Effector memory CD8-positive, alpha-beta T cell (primary cell): Measurements from ENCODE around the gene DGCR2.

Experiments used
- ATAC-seq: fragments of 150-1000 bp; cut with Tn5 transposase; replicated peaks from 2 replicates; pipeline ENCODE4 v1.10.0; 2021; ENCODE audit warnings: mild to moderate bottlenecking, moderate library complexity
- DNase-seq, 3 experiments: peaks; one replicate each; pipeline ENCODE4 v3.0.0; 2021
- H3K27ac Mint-ChIP-seq, 2 donors: one replicate each; pipeline ENCODE4 v1.8.0; 2022; ENCODE audit warnings: mild to moderate bottlenecking in 2 of 2, mixed read lengths in 2 of 2, moderate library complexity in 2 of 2
- H3K27me3 Mint-ChIP-seq, 2 donors: one replicate each; pipeline ENCODE4 v1.8.0; 2022; ENCODE audit warnings: mixed read lengths in 2 of 2
- H3K36me3 Mint-ChIP-seq: one replicate; pipeline ENCODE4 v1.8.0; 2022; ENCODE audit warnings: mild to moderate bottlenecking, moderate library complexity, mixed read lengths; ENCODE audit not compliant: insufficient read depth
- H3K4me1 Mint-ChIP-seq, 2 donors: one replicate each; pipeline ENCODE4 v1.8.0; 2022; ENCODE audit warnings: low read depth in 2 of 2, mixed read lengths in 2 of 2
- H3K4me3 Mint-ChIP-seq, 2 donors: one replicate each; pipeline ENCODE4 v1.8.0; 2022; ENCODE audit warnings: mild to moderate bottlenecking in 2 of 2, mixed read lengths in 2 of 2, moderate library complexity in 2 of 2
- H3K9me3 Mint-ChIP-seq, 2 donors: one replicate each; pipeline ENCODE4 v1.8.0; 2022; ENCODE audit warnings: mixed read lengths in 2 of 2

DGCR2 gene

DNA sequence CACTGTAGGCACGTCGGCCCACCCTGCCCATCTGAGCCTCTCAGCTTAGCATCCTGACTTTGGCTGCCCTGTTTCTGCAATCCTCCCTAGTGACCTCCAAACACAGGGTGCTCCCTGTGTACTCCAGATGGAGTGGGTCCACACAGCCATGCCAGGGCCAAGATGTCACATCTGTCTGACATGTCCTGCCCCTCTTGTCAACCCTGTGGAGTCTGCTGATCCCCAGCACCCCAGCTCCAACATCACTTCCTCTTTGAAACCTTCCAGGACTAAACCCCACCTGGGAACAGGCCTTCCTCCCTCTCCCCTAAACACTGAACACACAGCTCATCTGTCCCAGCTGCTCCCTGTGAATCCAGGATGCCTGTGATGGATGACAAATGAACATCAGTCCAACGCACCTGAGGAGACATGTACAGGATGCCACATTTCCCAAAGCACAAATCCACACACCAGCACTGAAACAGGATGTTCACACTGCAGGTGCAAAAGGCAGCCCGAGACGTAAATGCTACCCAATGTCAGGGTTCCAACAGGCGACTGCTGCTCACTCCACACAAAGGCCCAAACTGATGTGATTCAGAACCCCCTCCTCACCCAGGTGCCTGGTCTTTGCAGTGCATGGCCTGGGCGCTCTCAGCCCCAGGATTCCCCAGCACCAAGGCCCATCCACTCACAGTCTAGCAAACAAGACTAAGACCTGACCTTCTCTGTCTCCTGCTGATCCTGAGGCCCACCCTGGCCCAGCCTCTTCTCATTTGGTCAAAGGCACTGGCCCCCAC lies 6.9 kb upstream of the DGCR2 start:
- no peak overlapping the region for H3K4me3 Mint-ChIP-seq
- H3K4me1 Mint-ChIP-seq: no peaks in the 10 kb centered on the region
- peaks cover 25% of the 10 kb centered on the region for H3K36me3 Mint-ChIP-seq
- DNase-seq (no peak), ATAC-seq (no peak)
- no peaks in the 10 kb centered on the region for H3K9me3 Mint-ChIP-seq
- peak overlapping the region in 1 of 2 donors; percentile 64 for H3K27ac Mint-ChIP-seq
- no peaks in the 10 kb centered on the region for H3K27me3 Mint-ChIP-seq

DNA sequence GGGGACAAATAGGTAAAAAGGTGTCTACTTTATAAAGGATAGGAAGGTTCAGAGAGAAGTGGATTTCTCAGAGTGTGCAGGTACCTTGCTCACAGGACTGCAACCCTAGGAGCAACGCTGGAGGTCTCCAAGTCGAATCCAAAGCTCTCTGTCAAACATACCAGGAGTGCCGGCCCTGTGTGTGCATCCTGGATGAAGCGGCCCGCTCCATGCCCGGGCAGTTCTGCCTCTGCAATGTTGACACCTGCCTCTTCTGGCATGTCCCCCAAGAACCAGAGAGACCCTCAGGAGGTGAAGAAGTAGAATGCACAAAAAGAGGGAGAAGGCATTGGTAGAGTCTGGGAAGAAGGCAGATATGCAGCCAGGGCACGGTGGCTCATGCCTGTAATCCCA lies 5.8 kb upstream of the DGCR2 start:
- DNase-seq (no peak), ATAC-seq (no peak)
- H3K36me3 Mint-ChIP-seq: peaks cover 17% of the 10 kb centered on the region
- H3K4me3 Mint-ChIP-seq: no peak overlapping the region
- no peaks in the 10 kb centered on the region for H3K9me3 Mint-ChIP-seq
- peaks cover 2% of the 10 kb centered on the region in 2 donors for H3K4me1 Mint-ChIP-seq
- H3K27me3 Mint-ChIP-seq: no peaks in the 10 kb centered on the region
- no peak overlapping the region for H3K27ac Mint-ChIP-seq

DNA sequence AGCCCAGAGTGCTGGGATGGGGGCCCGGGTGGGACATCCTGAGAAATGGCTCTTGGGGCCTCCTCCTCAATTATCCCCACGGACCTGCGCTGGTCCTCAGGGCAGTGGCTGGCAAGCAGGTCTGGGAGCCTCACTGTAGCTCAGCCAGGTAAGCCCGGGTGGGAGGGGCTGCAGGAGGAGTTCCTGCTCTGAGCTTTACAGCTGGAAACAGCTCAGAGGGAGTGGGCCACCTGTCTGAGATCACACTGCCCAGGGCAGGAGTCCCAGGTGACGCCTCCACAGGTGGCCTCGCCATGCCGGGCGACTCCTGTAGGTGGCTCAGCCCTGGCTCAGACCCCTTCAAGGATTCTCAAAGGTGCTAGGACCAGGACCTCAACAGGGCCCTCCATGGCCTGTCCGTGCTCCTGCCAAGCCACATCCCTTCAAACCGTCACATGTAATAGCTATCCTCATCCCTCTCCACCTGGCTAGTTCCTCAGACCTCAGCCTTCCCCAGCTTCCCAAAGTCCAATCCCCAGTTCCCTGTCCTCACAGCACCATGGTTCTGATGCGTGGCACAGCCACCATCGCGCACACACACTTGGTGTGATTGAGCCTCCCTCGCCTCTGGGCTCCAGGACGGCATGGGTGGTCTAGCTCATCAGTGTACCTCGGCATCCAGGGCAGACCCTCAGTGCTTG lies 5.3 kb upstream of the DGCR2 start:
- H3K9me3 Mint-ChIP-seq: no peaks in the 10 kb centered on the region
- H3K27ac Mint-ChIP-seq: no peak overlapping the region
- no peak overlapping the region for H3K4me3 Mint-ChIP-seq
- ATAC-seq: no peak
- no peak for DNase-seq
- H3K4me1 Mint-ChIP-seq: peaks cover 5 to 7% of the 10 kb centered on the region in 2 donors
- H3K36me3 Mint-ChIP-seq: peaks cover 15% of the 10 kb centered on the region
- no peaks in the 10 kb centered on the region for H3K27me3 Mint-ChIP-seq

DNA sequence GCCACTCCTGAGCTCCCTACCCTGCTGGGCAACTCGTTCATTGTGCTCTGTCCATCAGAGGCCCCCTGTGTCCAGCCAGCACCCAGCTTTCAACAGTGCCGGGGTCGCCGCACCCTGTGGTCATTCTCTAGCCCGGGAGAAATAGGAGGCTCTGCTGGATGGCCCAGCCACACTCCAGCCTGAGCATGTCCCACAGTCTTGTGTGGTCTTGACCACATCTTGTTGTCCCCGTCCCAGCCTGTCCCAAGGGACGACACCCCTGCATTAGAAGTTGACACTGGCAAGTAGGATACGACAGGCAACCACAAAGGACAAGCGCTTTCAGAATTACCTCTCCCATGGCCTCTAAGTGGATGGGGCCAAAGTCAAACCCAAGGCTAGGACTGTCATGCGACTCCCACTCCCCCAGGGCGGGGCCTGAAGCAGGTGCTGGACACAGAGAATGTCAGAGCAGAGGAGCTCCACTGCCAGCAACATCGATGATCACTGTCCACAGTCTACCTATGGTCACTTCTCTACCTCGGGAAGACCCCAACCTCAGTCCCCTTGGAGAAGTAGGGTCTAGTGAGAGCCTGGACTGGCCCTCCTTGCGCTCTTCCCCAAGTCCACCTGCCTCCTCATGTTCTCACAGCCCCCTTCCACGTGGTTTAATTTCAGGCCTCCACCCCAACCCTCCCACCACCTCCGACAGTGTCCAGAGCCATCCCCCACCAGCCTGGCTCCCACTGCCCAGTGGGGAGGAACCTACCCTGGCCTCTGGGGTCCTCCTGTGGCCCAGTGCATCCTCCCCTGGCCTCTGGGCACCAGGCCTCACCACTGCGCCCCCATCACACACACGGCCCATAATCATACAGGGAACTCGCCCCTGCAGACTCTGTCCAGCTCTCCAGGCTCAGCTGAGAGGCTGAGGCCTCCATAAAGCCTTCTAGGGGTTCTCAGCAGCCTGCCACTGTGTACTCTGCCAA lies 4.4 kb upstream of the DGCR2 start:
- peaks cover 6 to 8% of the 10 kb centered on the region in 2 donors for H3K4me1 Mint-ChIP-seq
- ATAC-seq (no peak), DNase-seq (no peak)
- no peaks in the 10 kb centered on the region for H3K9me3 Mint-ChIP-seq
- H3K27me3 Mint-ChIP-seq: no peaks in the 10 kb centered on the region
- peaks cover 10% of the 10 kb centered on the region for H3K36me3 Mint-ChIP-seq
- no peak overlapping the region for H3K4me3 Mint-ChIP-seq
- no peak overlapping the region for H3K27ac Mint-ChIP-seq

DNA sequence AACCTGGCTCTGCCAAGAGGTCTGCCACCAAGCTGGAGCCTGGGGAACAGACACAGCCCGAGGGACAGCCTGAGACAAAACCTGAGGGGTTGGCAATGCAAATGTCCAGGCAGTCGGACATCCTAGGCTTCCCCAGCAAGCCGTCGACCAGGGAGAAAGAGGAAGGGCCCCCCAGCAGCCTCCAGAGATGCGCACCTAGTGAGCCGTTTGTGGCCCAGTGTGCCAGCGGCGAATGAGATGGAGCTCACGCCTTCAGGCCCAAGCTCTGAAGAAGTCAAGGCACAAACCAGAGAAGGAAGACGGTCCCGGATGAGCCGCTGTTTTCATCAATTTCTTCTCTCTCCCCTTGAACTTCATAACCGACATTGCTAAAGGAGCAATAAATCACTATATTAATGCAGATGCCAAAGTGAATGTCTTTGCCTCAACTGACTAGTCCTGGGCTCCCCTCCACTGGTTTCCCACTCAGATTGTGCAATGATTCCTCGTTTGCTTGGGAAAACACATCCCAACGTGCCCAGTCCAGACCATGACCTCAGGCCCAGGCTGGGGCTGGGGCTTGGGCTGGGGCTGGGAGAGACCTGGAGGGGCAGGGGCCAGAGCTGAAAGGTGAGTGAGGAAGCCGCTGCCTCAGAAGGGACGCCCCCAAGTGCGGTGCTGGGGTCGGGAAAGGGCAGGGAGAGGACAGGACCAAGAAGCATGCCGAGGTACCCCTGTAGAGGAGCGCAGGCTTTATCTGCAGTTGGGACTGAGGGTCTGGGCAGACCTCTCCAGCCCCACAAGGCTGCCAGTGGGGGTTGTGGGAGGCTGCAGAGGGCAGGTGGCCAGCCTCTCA lies 3.5 kb upstream of the DGCR2 start:
- Mint-ChIP-seq H3K4me3 (no peak overlapping the region), H3K4me1 (peaks cover 13 to 16% of the 10 kb centered on the region in 2 donors), H3K36me3 (peaks cover 9% of the 10 kb centered on the region), H3K27ac (no peak overlapping the region), H3K27me3 (no peaks in the 10 kb centered on the region), H3K9me3 (no peaks in the 10 kb centered on the region)
- DNase-seq: no peak
- ATAC-seq: no peak

DNA sequence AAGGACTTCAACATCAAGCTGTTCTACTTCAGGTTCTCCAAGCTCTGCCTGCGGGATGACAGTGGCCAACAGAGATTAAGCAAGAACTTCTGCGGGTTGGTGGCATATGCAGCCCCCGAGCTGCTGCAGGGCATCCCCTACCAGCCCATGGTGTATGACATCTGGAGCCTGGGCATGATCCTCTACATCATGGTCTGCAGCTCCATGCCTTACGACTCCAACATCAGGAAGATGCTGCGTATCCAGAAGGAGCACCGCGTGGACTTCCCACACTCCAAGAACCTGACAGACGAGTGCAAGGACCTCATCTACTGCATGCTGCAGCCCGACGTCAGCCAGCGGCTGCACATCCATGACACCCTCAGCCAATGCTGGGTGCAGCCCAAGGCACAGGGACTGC lies 2.8 kb upstream of the DGCR2 start:
- H3K4me3 Mint-ChIP-seq: no peak overlapping the region
- peaks cover 20 to 23% of the 10 kb centered on the region in 2 donors for H3K4me1 Mint-ChIP-seq
- H3K9me3 Mint-ChIP-seq: no peaks in the 10 kb centered on the region
- no peak for DNase-seq
- no peak overlapping the region for H3K27ac Mint-ChIP-seq
- no peaks in the 10 kb centered on the region for H3K27me3 Mint-ChIP-seq
- H3K36me3 Mint-ChIP-seq: peaks cover 13% of the 10 kb centered on the region
- no peak for ATAC-seq

DNA sequence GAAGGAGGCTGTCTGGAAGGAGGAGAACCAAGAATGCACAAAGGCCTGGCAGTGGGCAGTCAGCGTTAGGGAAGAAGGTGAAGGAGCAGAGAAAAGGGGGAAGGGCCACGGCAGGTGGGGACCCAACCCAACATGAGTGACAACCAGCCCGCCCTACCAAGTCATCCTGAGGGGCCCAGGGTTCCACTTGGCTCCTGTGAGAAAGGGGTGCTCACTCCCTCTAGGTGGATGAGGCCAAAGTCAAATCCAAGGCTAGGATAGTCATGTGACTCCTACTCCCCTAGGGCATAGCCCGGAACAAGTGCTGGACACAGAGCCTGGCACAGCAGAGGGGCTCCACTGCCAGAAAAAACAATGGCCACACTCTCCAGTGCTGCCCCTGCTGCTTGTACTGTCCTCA lies 2.2 kb upstream of the DGCR2 start:
- H3K4me1 Mint-ChIP-seq: peaks cover 25 to 28% of the 10 kb centered on the region in 2 donors
- peaks cover 13% of the 10 kb centered on the region for H3K36me3 Mint-ChIP-seq
- no peak for DNase-seq
- no peak overlapping the region for H3K27ac Mint-ChIP-seq
- H3K9me3 Mint-ChIP-seq: no peaks in the 10 kb centered on the region
- no peaks in the 10 kb centered on the region for H3K27me3 Mint-ChIP-seq
- H3K4me3 Mint-ChIP-seq: no peak overlapping the region
- ATAC-seq: no peak

DNA sequence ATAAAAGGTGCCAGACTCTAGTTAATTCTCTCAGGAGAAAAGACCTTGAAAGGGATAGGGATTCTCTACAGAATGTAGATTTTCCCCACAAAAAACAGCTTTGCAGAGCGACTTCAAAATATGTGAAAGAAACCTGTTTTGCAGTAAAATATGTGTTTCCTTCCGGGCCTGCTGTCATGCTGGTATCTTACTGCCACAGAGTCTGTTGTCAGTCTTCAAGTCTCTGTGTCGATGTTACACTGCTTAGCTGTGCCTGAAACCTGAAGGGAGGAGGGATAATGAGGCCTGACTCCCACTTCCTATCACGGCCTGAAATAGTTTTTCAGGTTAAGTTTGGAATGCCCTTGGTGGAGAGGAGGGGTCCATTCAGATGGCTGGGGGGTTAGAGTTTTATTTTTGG lies 1.7 kb upstream of the DGCR2 start:
- no peaks in the 10 kb centered on the region for H3K27me3 Mint-ChIP-seq
- DNase-seq (no peak), ATAC-seq (no peak)
- H3K36me3 Mint-ChIP-seq: peaks cover 13% of the 10 kb centered on the region
- no peak overlapping the region for H3K4me3 Mint-ChIP-seq
- H3K27ac Mint-ChIP-seq: no peak overlapping the region
- no peaks in the 10 kb centered on the region for H3K9me3 Mint-ChIP-seq
- peaks cover 27 to 28% of the 10 kb centered on the region in 2 donors for H3K4me1 Mint-ChIP-seq

DNA sequence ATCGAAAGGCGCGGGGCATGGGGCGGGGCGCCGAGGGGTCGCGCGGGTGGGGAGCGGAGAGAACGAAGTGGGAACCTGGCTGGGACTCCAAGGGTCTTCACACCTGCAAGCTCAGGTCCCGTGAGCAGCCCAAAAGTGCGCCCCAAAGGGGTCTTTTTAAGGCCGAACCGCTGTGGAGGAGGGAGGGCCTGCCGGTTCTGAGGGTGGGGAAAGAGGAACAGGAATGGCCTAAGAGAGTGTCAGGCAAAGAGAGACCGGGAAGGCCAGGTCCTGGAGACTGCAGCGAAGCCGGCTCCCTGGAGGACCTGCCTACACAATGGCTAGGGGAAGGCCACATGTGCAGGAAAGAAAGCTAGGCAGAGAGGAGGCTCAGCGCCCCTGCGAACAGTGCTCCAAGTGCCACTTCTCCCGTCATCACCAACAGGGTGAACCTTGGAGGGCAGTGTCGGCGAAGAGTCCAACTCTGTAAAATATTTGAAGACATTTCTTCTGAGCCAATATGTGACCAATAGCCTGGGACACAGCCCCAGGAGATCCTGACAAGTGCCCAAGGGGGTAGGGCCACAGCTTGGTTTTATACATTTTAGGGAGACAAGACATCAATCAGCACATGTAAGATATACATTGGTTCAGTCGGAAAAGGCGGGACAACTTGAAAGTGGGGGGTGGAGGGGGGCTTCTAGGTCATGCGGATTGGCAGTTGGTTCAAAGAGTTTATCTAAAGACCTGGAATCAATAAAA lies 710 bp upstream of the DGCR2 start:
- H3K4me3 Mint-ChIP-seq: peak overlapping the region; percentile 85 to 87
- H3K36me3 Mint-ChIP-seq: peaks cover 20% of the 10 kb centered on the region
- DNase-seq (no peak), ATAC-seq (no peak)
- H3K27me3 Mint-ChIP-seq: no peaks in the 10 kb centered on the region
- H3K4me1 Mint-ChIP-seq: peaks cover 28 to 31% of the 10 kb centered on the region in 2 donors
- peak overlapping the region; percentile 84 to 86 for H3K27ac Mint-ChIP-seq
- no peaks in the 10 kb centered on the region for H3K9me3 Mint-ChIP-seq

DNA sequence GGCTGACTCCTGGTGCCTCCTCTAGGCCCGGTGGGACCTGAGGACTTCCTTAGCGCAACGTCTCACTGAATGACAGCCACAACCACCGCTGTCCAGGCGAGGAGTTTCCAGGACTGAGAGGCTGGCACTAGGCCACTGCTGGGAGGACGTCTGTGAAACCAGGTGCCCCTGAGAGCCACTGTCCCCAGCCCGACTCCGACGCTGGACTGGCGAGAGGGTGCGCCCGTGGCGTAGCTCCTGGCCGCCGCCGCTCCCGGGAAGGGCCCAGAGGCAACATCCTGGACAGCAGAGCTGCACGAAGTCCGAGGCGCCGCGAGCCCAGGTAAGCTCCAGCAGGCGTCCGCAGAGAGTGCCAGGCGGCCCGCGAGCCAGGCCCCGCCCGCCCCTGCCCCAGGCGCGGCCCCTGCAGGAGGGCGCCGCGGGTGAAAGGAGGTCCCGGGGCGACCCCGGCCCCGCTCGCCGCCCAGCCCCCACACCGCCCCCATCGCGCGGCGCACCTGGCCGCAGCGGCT lies 525 bp downstream of the DGCR2 start:
- Mint-ChIP-seq H3K9me3 (no peaks in the 10 kb centered on the region), H3K4me3 (peak overlapping the region; percentile 85 to 87), H3K4me1 (peaks cover 38 to 40% of the 10 kb centered on the region in 2 donors), H3K27me3 (no peaks in the 10 kb centered on the region), H3K36me3 (peaks cover 20% of the 10 kb centered on the region), H3K27ac (peak overlapping the region; percentile 83)
- DNase-seq: peak; percentile 6 to 18 (median 10)
- ATAC-seq: peak; percentile 23

DNA sequence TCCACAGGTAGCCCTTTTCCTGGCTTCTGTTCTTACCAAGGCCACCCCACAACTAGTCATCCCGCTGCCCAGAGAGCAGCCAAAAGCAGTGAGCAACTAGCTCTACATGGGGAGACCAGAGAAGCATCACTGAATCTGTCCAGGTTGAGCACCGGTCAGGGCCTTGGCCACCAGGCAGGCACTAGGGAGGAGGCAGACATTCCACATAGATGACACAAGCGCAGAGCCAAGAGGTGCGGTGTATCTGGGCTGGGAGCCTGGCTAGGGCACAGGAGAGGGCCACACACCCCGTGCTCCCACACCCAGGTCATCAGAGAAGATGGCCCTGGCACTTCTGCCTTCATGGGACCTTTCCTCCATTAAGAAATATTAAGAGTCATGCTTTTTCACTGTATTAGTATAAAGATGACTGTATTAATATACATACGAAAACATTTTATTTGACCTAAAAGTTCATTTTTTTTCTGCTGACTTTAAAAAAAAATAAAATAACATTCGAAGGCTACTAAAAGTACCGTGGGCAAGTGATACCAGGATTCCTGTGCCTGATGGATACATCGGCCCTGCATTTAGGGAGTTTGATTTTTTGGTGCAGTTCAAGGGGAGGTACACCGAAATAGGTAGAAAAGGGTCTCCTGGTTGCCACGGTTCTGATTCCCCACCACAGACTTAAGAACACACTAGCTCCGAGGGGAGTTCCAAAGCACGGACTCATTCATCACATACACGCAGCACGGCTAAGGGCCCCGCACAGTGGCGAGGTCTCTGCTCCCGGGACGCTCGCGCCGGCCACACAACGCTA lies 1.2 kb downstream of the DGCR2 start:
- Mint-ChIP-seq H3K9me3 (no peaks in the 10 kb centered on the region), H3K4me1 (peaks cover 45 to 47% of the 10 kb centered on the region in 2 donors), H3K27ac (peak overlapping the region; percentile 83), H3K4me3 (peak overlapping the region; percentile 85 to 87), H3K36me3 (peaks cover 20% of the 10 kb centered on the region), H3K27me3 (no peaks in the 10 kb centered on the region)
- no peak for ATAC-seq
- DNase-seq: no peak
